B cell (primary cell): ENCODE measurements around the gene METTL21A.

Source experiments
- EZH2 ChIP-seq: IDR thresholded peaks from 2 replicates; pipeline ENCODE4 v1.6.1; 2012; ENCODE audit warnings: borderline replicate concordance, low read depth, mild to moderate bottlenecking, moderate library complexity, low read length; ENCODE audit not compliant: insufficient read depth, poor library complexity, severe bottlenecking
- TF ChIP-seq, protein P1 (sequence below): fragments of 200-600 bp; IDR thresholded peaks from one replicate; pipeline ENCODE4 v1.8.0; 2022; ENCODE audit warnings: antibody characterized with exemption, mild to moderate bottlenecking

DNA sequence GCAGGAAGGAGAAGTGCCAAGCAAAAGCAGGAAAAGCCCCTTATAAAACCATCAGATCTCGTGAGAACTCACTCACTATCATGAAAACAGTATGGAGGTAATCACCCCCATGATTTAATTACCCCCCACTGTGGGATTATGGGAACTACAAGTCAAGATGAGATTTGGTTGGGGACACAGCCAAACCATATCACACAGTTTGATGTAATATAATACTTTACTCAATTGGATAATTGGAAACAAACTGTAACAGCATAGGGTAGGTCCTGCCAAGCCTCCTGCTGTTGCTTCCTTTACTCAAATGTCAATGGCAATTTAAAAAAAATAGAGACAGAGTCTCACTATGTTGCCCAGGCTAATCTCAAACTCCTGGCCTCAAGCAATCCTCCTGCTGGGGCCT is 15.5 kb upstream of the METTL21A start:
- TF ChIP-seq, protein P1, sequence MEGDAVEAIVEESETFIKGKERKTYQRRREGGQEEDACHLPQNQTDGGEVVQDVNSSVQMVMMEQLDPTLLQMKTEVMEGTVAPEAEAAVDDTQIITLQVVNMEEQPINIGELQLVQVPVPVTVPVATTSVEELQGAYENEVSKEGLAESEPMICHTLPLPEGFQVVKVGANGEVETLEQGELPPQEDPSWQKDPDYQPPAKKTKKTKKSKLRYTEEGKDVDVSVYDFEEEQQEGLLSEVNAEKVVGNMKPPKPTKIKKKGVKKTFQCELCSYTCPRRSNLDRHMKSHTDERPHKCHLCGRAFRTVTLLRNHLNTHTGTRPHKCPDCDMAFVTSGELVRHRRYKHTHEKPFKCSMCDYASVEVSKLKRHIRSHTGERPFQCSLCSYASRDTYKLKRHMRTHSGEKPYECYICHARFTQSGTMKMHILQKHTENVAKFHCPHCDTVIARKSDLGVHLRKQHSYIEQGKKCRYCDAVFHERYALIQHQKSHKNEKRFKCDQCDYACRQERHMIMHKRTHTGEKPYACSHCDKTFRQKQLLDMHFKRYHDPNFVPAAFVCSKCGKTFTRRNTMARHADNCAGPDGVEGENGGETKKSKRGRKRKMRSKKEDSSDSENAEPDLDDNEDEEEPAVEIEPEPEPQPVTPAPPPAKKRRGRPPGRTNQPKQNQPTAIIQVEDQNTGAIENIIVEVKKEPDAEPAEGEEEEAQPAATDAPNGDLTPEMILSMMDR, result no peak
- TF ChIP-seq EZH2, result no peak
